Fibroblast of the aortic adventitia (primary cell): Measurements from ENCODE around the gene CNTN5. TPM values are rescaled to one million over a fixed set of nuclear protein-coding genes. Genes with fewer than 3 reads are reported as not detected.
A peak's percentile ranks its signal among the peaks of the same experiment; 100 is the strongest.

Experiments
- DNase-seq: peaks from one replicate; pipeline ENCODE4 v3.0.0-alpha.2; 2010; ENCODE audit warnings: low read depth
- H3K4me3 ChIP-seq: 2 replicates; pipeline ENCODE4 v1.5.1; 2011; ENCODE audit warnings: low read depth, mild to moderate bottlenecking, control low read depth, low read length, moderate library complexity
- total RNA-seq: library from RNA; depleted of rRNA; stranded (reverse); fragments of >200 nt; gene quantifications from 2 replicates; pipeline ENCODE4 v1.2.3, GENCODE V29; 2012; ENCODE audit warnings: low replicate concordance
- TF ChIP-seq, protein P1 (sequence below): IDR thresholded peaks from 2 replicates; pipeline ENCODE4 v1.5.1; 2011; ENCODE audit warnings: mild to moderate bottlenecking, low read length, control low read depth, inconsistent platforms; ENCODE audit not compliant: insufficient read depth

Gene CNTN5
- total RNA-seq, 1 donor, result 0.90 TPM

DNA sequence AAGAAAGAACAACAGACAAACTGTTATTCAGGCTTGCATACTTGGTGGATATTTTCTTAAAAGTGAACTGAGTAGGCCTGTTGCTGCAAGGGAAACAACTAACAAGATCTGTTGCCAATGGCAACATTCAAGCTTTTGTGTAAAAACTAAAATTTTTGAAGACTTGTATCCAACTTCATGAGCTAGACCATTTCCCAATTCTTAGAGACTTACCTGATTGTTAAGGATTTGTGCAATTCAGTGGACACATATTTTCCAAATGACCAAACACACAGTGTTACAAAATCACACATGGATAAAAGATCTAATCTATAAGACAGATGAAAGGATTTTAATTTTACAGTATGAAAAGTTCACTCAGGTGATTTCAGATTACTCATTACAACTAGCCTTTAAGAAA is 564.1 kb downstream of the CNTN5 start:
- TF ChIP-seq, protein P1, sequence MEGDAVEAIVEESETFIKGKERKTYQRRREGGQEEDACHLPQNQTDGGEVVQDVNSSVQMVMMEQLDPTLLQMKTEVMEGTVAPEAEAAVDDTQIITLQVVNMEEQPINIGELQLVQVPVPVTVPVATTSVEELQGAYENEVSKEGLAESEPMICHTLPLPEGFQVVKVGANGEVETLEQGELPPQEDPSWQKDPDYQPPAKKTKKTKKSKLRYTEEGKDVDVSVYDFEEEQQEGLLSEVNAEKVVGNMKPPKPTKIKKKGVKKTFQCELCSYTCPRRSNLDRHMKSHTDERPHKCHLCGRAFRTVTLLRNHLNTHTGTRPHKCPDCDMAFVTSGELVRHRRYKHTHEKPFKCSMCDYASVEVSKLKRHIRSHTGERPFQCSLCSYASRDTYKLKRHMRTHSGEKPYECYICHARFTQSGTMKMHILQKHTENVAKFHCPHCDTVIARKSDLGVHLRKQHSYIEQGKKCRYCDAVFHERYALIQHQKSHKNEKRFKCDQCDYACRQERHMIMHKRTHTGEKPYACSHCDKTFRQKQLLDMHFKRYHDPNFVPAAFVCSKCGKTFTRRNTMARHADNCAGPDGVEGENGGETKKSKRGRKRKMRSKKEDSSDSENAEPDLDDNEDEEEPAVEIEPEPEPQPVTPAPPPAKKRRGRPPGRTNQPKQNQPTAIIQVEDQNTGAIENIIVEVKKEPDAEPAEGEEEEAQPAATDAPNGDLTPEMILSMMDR, result no peak
- no peak overlapping the region for H3K4me3 ChIP-seq
- no peak for DNase-seq

DNA sequence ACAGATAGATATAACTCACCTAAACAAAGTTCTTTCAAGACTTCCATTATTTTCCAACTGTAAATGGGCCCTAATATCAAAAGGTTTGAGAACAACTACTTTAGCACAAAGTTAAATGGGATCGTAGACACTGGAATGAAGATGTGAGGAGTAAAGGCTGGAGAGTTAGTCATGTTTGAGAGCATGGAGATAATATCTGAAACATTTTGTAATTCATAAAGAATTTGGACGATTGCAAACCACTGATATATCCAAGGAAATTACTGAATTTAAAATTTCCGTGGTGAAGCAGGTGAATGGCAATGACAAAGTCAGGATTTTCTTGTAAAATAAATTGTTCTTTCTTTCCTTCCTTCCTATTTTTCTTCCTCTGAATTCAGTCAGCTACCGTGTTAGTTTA is 564.9 kb downstream of the CNTN5 start:
- TF ChIP-seq, protein P1, result no peak

DNA sequence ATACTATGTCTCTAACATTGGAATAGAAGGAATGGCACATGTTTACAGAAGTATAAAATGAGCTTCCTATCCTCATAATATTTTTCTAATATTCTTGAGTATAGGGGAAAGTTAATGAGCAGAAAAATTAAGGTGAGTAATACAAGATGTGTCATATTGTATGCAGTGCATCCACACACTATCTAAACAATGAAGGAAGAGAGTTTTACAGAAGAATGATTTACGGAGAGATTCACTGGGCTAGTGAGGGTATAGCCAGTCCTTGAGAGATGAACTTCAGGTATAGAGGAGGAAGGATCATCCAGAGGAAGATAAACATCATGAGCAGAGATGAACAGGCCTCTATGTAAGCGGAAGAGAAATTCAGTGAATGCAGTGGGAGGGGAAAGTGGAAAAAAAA is 569.0 kb downstream of the CNTN5 start:
- no peak overlapping the region for H3K4me3 ChIP-seq
- no peak for DNase-seq
- TF ChIP-seq, protein P1, result no peak

More for the DNA sequence above, 564.9 kb downstream of the CNTN5 start:
- no peak for DNase-seq
- no peak overlapping the region for H3K4me3 ChIP-seq

- TF ChIP-seq, protein P1, result no peak
- peak; percentile 0 for DNase-seq
- no peak overlapping the region for H3K4me3 ChIP-seq
These were observed 571.5 kb downstream of the CNTN5 start for GRCh38 chr11:99592266-99592665.

GRCh38 chr11:99593197-99593596 is 572.4 kb downstream of the CNTN5 start:
- no peak overlapping the region for H3K4me3 ChIP-seq
- TF ChIP-seq, protein P1, result no peak
- DNase-seq, result no peak

DNA sequence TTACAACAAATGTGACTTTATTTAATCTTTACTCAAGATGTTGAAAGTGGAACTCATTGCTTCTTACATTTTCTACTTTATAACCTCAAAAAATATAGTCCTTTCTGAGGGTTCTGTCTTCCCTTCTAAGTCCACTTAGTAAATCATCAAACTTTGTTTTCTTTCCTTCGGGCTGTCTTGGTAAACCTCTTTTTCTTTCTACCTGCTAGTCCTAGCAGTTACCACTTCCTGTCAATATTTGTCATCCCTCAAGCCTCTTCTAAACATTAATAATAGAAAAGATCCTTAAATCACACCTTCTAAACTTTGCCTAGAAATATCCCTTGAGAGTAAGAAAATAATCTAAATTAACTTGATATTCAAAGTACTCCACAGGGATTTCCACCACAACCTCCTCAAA is 580.4 kb downstream of the CNTN5 start:
- TF ChIP-seq, protein P1, result no peak
- no peak for DNase-seq
- H3K4me3 ChIP-seq, result no peak overlapping the region

DNA sequence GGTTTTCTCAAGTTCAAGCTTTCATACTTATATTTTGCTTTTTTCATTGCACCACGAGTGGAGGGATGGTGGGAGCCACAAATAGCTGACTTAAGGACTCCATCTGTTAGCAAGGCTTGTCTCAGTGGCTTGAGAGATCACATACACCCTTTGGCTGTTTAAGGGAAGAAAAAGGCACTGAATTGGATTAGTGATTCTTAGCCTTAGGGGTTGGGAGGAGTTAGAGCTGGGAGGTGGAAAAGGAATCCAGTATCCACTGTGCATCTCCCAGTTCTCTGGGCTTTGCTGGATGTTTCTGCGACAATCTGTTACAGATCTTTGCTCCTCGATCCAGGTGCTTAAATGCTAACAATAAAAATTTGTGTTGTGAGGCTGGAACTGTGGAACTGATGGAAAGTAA is 593.6 kb downstream of the CNTN5 start:
- TF ChIP-seq, protein P1, result no peak
- no peak overlapping the region for H3K4me3 ChIP-seq
- DNase-seq, result no peak
